Mammary epithelial cell (primary cell): ENCODE data around the gene A2ML1.

Experiments used
- CTCF ChIP-seq, 2 donors: IDR thresholded peaks in 1 of 2; conservative IDR thresholded peaks in 1 of 2; 2 replicates each; pipeline ENCODE4 v1.5.1; 2011 to 2012; ENCODE audit warnings: inconsistent platforms in 2 of 2, low read length in 2 of 2, mild to moderate bottlenecking in 2 of 2, control low read depth in 1 of 2, low read depth in 1 of 2; ENCODE audit not compliant: insufficient read depth in 1 of 2; ENCODE audit errors: extremely low read depth in 1 of 2
- EZH2 ChIP-seq: IDR thresholded peaks from 2 replicates; pipeline ENCODE4 v1.6.1; 2012; ENCODE audit warnings: low read length, inconsistent platforms, borderline replicate concordance

GRCh38 chr12:8781381-8782127 lies 40.9 kb upstream of the A2ML1 start:
- TF ChIP-seq CTCF (conservative IDR thresholded peaks at IDR 0.05 in 1 of 2, IDR thresholded peaks at IDR 0.05 in 1 of 2; ENCODE audit: extremely low read depth in 1 of 2, insufficient read depth in 1 of 2, low read depth in 1 of 2, low read length in 2 of 2) (no peak), EZH2 (no peak)
